ENCODE measurements around the gene STON2. TPM values are rescaled to one million over a fixed set of nuclear protein-coding genes. Genes with fewer than 3 reads are reported as not detected.

STON2 gene
- total RNA-seq, 4 donors from 2014 or later = 10.5 to 37.4 (median 14.8) TPM

DNA sequence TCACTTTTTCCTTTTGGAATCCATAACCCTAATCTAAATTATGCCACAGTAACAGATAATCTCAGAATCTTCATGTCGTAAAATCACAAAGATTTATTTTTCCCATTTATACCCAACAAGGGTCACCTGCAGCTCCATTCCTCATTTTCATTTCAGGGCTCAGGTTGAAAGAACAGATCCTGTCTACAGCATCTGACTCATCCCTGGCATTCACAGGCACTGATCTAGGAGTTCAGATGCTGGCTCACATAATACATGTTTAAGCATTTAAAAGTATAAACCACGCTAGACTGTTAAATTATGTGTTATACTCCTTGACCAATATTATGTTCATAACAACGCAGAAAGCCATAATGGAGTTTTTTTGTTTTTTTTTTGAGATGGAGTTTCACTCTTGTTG, 58.3 kb downstream of the STON2 start:
- TF ChIP-seq, protein P1, sequence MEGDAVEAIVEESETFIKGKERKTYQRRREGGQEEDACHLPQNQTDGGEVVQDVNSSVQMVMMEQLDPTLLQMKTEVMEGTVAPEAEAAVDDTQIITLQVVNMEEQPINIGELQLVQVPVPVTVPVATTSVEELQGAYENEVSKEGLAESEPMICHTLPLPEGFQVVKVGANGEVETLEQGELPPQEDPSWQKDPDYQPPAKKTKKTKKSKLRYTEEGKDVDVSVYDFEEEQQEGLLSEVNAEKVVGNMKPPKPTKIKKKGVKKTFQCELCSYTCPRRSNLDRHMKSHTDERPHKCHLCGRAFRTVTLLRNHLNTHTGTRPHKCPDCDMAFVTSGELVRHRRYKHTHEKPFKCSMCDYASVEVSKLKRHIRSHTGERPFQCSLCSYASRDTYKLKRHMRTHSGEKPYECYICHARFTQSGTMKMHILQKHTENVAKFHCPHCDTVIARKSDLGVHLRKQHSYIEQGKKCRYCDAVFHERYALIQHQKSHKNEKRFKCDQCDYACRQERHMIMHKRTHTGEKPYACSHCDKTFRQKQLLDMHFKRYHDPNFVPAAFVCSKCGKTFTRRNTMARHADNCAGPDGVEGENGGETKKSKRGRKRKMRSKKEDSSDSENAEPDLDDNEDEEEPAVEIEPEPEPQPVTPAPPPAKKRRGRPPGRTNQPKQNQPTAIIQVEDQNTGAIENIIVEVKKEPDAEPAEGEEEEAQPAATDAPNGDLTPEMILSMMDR (IDR thresholded peaks at IDR 0.05; ENCODE audit: low read depth) = no peak

DNA sequence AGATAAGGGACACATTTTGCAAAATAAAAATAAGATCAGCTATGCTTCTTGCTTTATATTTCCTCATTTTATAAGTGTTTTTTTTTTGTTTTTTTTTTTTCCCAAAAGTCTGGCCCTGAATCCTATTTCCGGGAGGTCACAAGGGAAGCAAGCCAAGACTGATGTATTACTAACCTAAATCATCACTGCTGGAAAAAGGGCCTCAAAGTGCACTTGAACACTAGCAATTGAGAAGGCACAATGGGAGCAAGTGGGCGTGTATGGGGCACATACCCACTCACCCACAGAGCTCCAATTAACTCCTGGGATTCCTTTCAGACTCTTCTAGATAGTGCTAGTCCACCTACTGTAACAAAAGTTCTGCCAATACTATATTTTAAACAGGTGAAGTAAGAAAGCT, 58.8 kb downstream of the STON2 start:
- TF ChIP-seq, protein P1 (IDR thresholded peaks at IDR 0.05; ENCODE audit: low read depth) = no peak

DNA sequence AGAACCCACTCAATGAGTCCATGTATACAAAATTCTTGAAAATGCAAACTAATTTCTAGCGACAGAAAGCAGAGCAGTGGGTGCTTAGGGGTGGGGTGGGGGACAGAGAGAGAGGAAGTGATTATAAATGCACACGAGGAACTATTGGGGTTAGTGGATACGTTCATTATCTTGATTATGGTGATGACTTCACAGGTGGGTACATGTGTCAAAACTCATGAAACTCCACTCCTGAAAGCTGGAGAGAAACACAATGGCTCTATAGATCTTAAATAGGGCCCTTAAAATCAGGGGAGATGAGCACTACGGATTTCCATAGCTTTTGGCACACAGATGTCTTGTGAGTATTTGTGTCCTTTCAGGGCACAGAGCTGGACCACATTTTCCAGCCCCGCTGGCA, 59.9 kb downstream of the STON2 start:
- TF ChIP-seq, protein P1 (IDR thresholded peaks at IDR 0.05; ENCODE audit: low read depth) = no peak

DNA sequence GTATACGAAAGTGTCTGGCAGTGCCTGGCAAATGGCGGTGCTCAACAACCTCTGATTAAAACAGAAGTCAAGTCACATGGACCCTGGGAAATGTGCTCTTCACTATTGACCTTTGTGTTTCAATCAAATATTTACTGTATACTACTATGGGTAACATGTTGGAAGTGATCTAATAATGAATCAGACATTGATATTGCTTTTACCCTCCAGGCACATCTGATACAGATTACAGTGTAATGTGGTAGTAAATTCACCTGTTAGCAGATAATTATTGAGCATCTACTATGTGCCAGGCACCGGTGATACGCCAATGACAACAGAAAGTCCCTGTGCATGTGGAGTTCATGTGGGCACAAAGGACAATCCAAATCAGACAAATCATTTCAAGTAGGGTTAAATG, 63.1 kb downstream of the STON2 start:
- TF ChIP-seq, protein P1 (IDR thresholded peaks at IDR 0.05; ENCODE audit: low read depth) = no peak

DNA sequence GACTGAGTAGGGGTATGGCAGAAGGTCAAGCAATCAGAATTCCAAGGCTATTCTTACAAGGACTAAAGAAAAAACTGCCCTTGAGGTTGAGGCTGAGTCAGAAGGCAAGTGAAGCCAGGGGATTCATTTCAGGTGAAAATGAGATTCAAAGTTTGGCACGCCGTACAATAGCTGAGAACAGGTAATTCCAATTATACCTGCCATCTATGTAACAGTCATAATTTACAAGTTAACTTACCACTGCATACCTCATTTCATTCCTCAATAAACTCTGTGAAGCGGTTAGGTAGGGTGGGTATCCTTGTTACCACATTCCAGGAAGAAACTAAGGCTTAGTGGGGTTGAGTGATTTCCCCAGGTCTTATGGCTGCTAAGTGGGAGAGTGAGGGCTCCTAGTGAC, 64.1 kb downstream of the STON2 start:
- TF ChIP-seq, protein P1 (IDR thresholded peaks at IDR 0.05; ENCODE audit: low read depth) = no peak

DNA sequence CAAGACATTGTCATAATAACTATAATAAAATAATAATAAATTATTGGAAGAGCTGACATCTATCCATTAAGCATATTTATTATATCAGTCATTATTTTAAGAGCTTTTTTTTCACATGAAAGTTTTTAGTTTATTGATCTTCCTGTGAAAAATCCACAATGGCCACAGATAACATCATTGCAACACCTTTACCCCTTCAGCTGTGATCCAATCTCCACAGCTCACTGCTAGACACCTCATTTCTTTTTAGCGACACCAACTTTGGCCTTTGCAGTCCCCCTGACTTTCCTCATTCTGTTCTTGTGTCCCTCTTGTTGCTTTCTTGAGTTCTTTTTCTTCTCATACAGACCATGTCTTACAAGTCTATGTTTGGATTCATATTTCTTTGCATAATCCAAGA, 67.4 kb downstream of the STON2 start:
- TF ChIP-seq, protein P1 (IDR thresholded peaks at IDR 0.05; ENCODE audit: low read depth) = no peak

DNA sequence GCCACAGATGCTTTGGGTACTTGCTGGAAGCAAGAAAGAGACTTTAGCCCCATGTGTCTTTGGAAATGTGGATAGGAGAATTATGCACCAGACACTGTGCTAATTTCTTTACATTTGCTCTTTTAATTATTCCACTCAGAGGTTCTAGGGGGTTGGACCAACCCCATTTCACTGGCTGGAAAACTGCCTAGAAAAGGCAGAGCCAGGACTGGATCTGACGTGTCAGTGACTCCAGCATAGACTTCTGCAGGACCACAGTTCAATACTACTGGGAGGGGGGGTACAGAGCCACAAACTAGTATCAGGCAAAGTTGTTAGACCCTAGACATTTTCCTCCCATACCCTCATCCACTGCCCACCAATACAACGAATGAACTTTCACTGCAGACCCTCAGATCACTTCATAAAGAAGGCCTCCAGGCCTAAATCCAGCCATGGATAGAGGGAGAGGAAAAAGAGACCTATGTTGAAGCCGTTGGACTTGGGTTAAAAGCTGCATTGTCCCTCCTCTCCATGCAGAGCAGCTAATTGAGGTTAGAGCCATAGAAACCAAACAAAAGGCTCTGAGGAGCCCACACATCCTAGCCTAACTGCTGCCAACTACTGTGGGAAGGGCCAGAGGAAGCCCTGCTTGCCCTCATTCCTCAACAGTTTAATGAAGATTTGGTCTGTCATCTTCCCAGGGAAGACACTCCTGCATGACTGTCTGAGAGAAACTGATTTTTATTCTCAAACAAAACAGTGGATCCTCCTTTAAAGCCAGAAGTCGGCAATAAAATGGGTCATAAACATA, 68.7 kb downstream of the STON2 start:
- TF ChIP-seq, protein P1 (IDR thresholded peaks at IDR 0.05; ENCODE audit: low read depth) = no peak

Measured in subcutaneous adipose tissue (tissue), 4 donors.